ENCODE measurements around the gene CHRDL2.

DNA sequence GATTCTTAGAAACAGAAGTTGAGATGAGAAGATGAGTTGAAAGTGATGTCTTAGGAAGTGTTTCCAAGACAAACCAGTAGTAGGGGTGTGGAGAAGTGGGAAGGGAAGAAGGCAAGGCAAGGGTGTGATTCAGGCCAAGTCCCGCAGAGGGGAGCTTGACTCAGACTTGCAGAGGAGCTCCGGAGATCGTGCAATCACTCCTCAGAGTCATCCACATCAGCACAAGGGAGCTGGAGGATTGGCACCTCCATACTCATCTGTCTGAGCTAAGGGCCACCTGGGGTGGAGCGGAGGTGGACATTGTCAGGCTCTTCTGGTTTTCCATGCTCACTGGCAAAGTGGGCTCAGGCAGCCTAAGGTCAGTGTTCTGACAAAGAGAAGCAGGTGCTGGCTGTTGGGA, 44.4 kb downstream of the CHRDL2 start:
- TF ChIP-seq, protein P1, sequence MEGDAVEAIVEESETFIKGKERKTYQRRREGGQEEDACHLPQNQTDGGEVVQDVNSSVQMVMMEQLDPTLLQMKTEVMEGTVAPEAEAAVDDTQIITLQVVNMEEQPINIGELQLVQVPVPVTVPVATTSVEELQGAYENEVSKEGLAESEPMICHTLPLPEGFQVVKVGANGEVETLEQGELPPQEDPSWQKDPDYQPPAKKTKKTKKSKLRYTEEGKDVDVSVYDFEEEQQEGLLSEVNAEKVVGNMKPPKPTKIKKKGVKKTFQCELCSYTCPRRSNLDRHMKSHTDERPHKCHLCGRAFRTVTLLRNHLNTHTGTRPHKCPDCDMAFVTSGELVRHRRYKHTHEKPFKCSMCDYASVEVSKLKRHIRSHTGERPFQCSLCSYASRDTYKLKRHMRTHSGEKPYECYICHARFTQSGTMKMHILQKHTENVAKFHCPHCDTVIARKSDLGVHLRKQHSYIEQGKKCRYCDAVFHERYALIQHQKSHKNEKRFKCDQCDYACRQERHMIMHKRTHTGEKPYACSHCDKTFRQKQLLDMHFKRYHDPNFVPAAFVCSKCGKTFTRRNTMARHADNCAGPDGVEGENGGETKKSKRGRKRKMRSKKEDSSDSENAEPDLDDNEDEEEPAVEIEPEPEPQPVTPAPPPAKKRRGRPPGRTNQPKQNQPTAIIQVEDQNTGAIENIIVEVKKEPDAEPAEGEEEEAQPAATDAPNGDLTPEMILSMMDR (IDR thresholded peaks at IDR 0.05), result no peak
- TF ChIP-seq POLR2A (IDR thresholded peaks at IDR 0.05), result no peak
